GM19238 (cell line): ENCODE measurements around the gene ACKR3.

Experiments used
- DNase-seq: peaks from one replicate; pipeline ENCODE4 v3.0.0; 2011; ENCODE audit warnings: low spot score; ENCODE audit not compliant: insufficient read length

Gene ACKR3

GRCh38 chr2:236549165-236549564, 20.5 kb upstream of the ACKR3 start:
- no peak for DNase-seq

- no peak for DNase-seq
Observed at GRCh38 chr2:236550290-236550689, 19.3 kb upstream of the ACKR3 start.

GRCh38 chr2:236550701-236551465, 18.7 kb upstream of the ACKR3 start:
- DNase-seq: no peak

GRCh38 chr2:236551471-236552211, 18.0 kb upstream of the ACKR3 start:
- DNase-seq: no peak

- no peak for DNase-seq
Observed at GRCh38 chr2:236552212-236552542, 17.4 kb upstream of the ACKR3 start.

GRCh38 chr2:236552581-236553363, 16.9 kb upstream of the ACKR3 start:
- no peak for DNase-seq

- DNase-seq: no peak
Observed at GRCh38 chr2:236553522-236553921, 16.1 kb upstream of the ACKR3 start.

GRCh38 chr2:236554629-236555282, 14.9 kb upstream of the ACKR3 start:
- no peak for DNase-seq

- no peak for DNase-seq
Observed at GRCh38 chr2:236555481-236555880, 14.1 kb upstream of the ACKR3 start.

GRCh38 chr2:236557306-236558030, 12.2 kb upstream of the ACKR3 start:
- DNase-seq: no peak

- DNase-seq: no peak
Observed at GRCh38 chr2:236558036-236558435, 11.6 kb upstream of the ACKR3 start.

GRCh38 chr2:236558993-236559978, 10.3 kb upstream of the ACKR3 start:
- DNase-seq: no peak

GRCh38 chr2:236561874-236562273, 7.8 kb upstream of the ACKR3 start:
- DNase-seq: no peak

- DNase-seq: no peak
Observed at GRCh38 chr2:236562434-236562833, 7.2 kb upstream of the ACKR3 start.

GRCh38 chr2:236563953-236564352, 5.7 kb upstream of the ACKR3 start:
- DNase-seq: no peak

GRCh38 chr2:236565212-236565611, 4.4 kb upstream of the ACKR3 start:
- DNase-seq: no peak

- DNase-seq: no peak
Observed at GRCh38 chr2:236565879-236566402, 3.7 kb upstream of the ACKR3 start.

GRCh38 chr2:236566596-236566995, 3.0 kb upstream of the ACKR3 start:
- DNase-seq: no peak

- DNase-seq: no peak
Observed at GRCh38 chr2:236568068-236568921, 1.3 kb upstream of the ACKR3 start.
